Osteocyte (in vitro differentiated cells): ENCODE results near the gene GJB3. TPM values are rescaled to one million over a fixed set of nuclear protein-coding genes. Genes with fewer than 3 reads are reported as not detected.

Experiments
- DNase-seq: peaks from one replicate; pipeline ENCODE4 v3.0.0; 2021; ENCODE audit warnings: mixed read lengths; ENCODE audit not compliant: unreplicated experiment; ENCODE audit errors: extremely low spot score
- H3K27ac Mint-ChIP-seq: one replicate; pipeline ENCODE4 v1.8.0; 2021; ENCODE audit warnings: mild to moderate bottlenecking, mixed read lengths; ENCODE audit not compliant: unreplicated experiment
- H3K27me3 Mint-ChIP-seq: one replicate; pipeline ENCODE4 v1.8.0; 2021; ENCODE audit warnings: mixed read lengths; ENCODE audit not compliant: unreplicated experiment
- H3K36me3 Mint-ChIP-seq: one replicate; pipeline ENCODE4 v1.8.0; 2021; ENCODE audit warnings: mixed read lengths; ENCODE audit not compliant: unreplicated experiment
- H3K4me1 Mint-ChIP-seq: one replicate; pipeline ENCODE4 v1.8.0; 2021; ENCODE audit warnings: mixed read lengths; ENCODE audit not compliant: unreplicated experiment
- H3K4me3 Mint-ChIP-seq: one replicate; pipeline ENCODE4 v1.8.0; 2021; ENCODE audit warnings: mild to moderate bottlenecking, moderate library complexity, mixed read lengths; ENCODE audit not compliant: unreplicated experiment
- H3K9me3 Mint-ChIP-seq: one replicate; pipeline ENCODE4 v1.8.0; 2021; ENCODE audit warnings: mixed read lengths; ENCODE audit not compliant: unreplicated experiment
- CTCF ChIP-seq: fragments of 200-600 bp; sonication (generic); IDR thresholded peaks from 2 replicates; pipeline ENCODE4 v1.5.0; 2021; ENCODE audit warnings: antibody characterized with exemption, mild to moderate bottlenecking, moderate library complexity
- total RNA-seq: library from RNA; stranded (reverse); gene quantifications from 2 replicates; pipeline ENCODE4 v1.2.1, GENCODE V29; 2021

The GJB3 gene
- total RNA-seq, 1 donor from 2014 or later = not detected

GRCh38 chr1:34780528-34780927 lies 486 bp upstream of the GJB3 start:
- peaks cover 4% of the 10 kb centered on the region for H3K4me1 Mint-ChIP-seq
- peaks cover 49% of the 10 kb centered on the region for H3K27me3 Mint-ChIP-seq
- TF ChIP-seq CTCF = no peak
- DNase-seq = no peak
- no peak overlapping the region for H3K4me3 Mint-ChIP-seq
- no peaks in the 10 kb centered on the region for H3K9me3 Mint-ChIP-seq
- no peaks in the 10 kb centered on the region for H3K36me3 Mint-ChIP-seq
- no peak overlapping the region for H3K27ac Mint-ChIP-seq

GRCh38 chr1:34781844-34782391 lies 904 bp downstream of the GJB3 start:
- no peak for DNase-seq
- peaks cover 49% of the 10 kb centered on the region for H3K27me3 Mint-ChIP-seq
- no peaks in the 10 kb centered on the region for H3K36me3 Mint-ChIP-seq
- no peak overlapping the region for H3K27ac Mint-ChIP-seq
- H3K4me1 Mint-ChIP-seq = peaks cover 6% of the 10 kb centered on the region
- TF ChIP-seq CTCF = no peak
- no peaks in the 10 kb centered on the region for H3K9me3 Mint-ChIP-seq
- no peak overlapping the region for H3K4me3 Mint-ChIP-seq

GRCh38 chr1:34784751-34785221 lies 3.8 kb downstream of the GJB3 start:
- TF ChIP-seq CTCF = no peak
- no peak overlapping the region for H3K4me3 Mint-ChIP-seq
- H3K27me3 Mint-ChIP-seq = peaks cover 29% of the 10 kb centered on the region
- no peaks in the 10 kb centered on the region for H3K9me3 Mint-ChIP-seq
- peaks cover 12% of the 10 kb centered on the region for H3K4me1 Mint-ChIP-seq
- no peak overlapping the region for H3K27ac Mint-ChIP-seq
- H3K36me3 Mint-ChIP-seq = no peaks in the 10 kb centered on the region
- DNase-seq = no peak

GRCh38 chr1:34785231-34785874 lies 4.3 kb downstream of the GJB3 start:
- Mint-ChIP-seq H3K4me1 (peaks cover 12% of the 10 kb centered on the region), H3K4me3 (no peak overlapping the region), H3K27ac (no peak overlapping the region), H3K36me3 (no peaks in the 10 kb centered on the region), H3K9me3 (no peaks in the 10 kb centered on the region), H3K27me3 (peaks cover 23% of the 10 kb centered on the region)
- DNase-seq = no peak
- no peak for TF ChIP-seq CTCF

GRCh38 chr1:34785875-34786470 lies 5.0 kb downstream of the GJB3 start:
- Mint-ChIP-seq H3K9me3 (no peaks in the 10 kb centered on the region), H3K36me3 (no peaks in the 10 kb centered on the region), H3K4me3 (no peak overlapping the region), H3K4me1 (peaks cover 10% of the 10 kb centered on the region), H3K27me3 (peaks cover 21% of the 10 kb centered on the region), H3K27ac (no peak overlapping the region)
- no peak for TF ChIP-seq CTCF
- no peak for DNase-seq
